ENCODE results near the gene CERS6.
"Not testable (repeated sequence)": the region's sequence is repeated elsewhere in the genome, so short reads cannot be mapped to it uniquely, and the experiment has no call there.

Gene CERS6

DNA sequence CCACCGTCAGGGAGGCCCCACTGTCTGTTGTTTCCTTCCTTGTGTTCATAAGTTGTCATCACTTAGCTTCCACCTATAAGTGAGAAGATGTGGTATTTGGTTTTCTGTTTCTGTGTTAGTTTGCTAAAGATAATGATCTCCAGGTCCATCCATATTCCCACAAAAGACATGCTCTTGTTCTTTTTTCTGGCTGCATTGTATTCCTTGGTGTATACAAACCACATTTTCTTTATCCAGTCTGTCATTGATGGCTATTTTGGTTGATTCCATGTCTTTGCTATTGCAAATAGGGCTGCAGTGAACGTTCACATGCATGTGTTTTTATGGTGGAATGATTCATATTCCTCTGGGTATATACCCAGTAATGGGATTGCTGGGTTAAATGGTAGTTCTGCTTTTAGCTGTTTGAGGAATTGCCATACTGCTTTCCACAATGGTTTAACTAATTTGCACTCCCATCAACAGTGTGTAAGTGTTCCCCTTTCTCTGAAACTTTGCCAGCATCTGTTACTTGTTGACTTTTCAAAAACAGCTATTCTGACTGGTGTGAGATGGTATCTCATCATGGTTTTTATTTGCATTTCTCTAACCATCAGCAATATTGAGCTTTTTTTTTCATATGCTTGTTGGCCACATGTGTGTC, 189.7 kb downstream of the CERS6 start:
- no peak for DNase-seq (ENCODE audit: low spot score)

DNA sequence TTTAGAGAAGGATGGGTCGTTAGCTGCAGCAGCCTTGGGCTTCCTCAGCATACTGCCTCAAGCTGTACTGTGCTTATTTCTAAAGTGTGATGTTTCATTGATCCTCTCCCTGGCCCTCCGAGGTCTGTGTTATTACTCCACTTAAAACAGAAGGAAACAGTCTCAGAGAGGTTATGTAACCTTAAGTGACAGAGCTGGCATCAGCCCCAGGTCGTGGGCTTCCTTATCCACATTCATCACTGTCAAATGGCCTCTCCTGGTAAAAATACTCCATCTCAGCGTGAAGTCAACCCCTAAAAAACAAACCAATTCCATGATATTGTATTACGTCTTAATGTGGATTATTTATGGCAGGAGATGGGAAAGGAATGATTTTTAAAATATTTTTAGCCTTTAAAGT, 193.0 kb downstream of the CERS6 start:
- DNase-seq (ENCODE audit: low spot score): no peak

- DNase-seq (ENCODE audit: low spot score): no peak
Observed at GRCh38 chr2:168649562-168649961, 193.5 kb downstream of the CERS6 start.

GRCh38 chr2:168650139-168650538, 194.1 kb downstream of the CERS6 start:
- no peak for DNase-seq (ENCODE audit: low spot score)

DNA sequence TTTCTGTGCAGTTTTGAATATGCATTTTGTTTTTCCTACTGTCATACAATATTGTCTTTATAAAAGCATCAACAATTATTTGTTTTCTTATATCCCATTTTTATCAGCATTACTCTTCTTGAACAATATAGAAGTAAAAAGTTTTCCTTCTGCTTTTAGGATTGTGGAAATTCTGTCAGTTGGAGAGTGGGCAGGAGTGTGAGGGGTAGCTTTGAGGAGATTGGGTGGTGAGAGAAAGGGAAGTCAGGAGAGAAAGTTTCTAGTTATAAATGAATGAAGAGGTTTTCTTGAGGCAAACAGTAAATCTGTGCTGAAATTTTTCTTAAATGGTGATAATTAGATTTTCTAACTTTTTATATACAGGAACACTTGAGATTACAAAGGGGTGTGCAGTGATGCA, 194.7 kb downstream of the CERS6 start:
- DNase-seq (ENCODE audit: low spot score): no peak

GRCh38 chr2:168652997-168653921, 197.2 kb downstream of the CERS6 start:
- DNase-seq (ENCODE audit: low spot score): no peak

- no peak for DNase-seq (ENCODE audit: low spot score)
Observed at GRCh38 chr2:168654705-168655104, 198.6 kb downstream of the CERS6 start.

DNA sequence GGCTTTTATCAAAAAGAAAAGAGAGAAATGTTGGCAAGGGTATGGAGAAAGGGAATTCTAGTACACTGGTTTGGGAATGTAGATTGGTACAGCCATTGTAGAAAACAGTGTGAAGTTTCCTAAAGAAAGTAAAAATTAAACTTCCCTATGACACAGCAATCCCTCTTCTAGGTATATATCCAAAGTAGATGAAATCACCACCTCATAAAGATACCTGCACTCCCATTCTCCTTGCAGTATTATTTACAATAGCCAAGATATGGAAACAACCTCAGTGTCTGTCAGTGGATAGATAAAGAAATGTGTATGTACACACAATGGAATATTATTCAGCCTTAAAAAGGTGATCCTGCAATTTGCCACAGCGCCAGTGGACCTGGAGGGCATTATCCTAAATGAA, 199.1 kb downstream of the CERS6 start:
- DNase-seq (ENCODE audit: low spot score): no peak

- DNase-seq (ENCODE audit: low spot score): not testable (repeated sequence)
Observed at GRCh38 chr2:168657378-168657777, 201.3 kb downstream of the CERS6 start.

DNA sequence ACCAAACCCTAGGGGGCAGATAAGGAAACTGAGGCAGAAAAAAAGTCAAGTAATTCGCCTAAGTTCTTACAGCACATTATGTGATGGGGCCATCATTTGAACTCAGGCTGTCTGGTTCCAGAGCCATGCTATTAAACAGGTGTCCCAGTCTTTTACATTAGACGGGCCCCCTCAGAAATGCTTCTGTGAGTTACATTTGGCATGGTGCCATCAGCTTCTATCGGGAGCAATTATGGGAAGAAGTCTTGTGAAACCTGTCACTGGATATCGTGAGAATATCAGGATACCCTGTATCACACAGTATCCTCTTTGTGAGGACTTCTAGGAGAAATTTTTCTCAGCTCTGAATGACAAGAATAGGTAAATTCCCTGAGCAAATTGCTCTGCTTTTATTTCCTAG, 202.6 kb downstream of the CERS6 start:
- no peak for DNase-seq (ENCODE audit: low spot score)

DNA sequence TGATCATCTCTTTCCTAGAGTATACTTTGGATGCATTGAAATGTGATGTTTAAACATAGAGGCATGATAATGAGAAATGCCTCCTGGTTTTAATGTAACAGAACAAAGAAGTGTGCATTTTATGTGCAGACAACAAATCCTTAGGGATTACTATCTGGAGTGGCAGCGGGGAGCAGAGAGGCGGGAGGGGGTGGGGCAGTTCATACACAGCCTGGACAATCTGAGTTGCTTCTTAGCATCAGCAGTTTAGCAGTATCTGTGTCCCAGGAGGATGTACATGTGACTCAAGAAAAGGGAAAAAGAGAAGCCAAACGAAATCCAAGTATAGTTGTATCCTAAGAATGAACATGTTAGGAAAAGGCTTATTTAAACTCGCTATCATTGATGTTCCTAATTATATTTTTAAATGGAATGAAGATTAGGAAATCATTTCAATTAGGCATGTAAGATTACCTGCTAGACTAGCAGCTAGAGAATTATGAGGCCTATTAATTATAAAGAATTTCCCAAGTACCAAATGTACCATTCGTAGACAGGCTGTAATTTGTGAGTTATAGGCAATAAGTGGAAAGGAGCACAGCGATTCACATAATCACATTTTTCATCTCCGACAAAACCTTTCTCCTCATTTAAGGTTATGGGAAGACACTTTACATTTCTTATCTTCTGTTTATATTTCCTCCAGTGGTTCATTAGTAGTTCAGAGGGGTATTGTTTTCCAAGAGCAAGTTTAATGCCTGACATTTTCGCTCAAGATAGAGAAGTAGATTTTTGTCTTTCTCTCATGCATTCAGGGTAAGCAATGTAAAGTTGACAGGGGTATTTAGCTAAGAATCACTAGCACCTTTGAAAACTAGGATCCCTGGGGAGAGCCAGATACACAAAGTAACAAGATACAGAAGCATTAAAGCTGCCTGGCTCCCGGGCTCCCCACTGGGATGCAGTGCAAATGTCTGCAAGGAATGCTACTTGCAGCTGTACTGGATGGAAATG, 205.1 kb downstream of the CERS6 start:
- no peak for DNase-seq (ENCODE audit: low spot score)

- DNase-seq (ENCODE audit: low spot score): no peak
Observed at GRCh38 chr2:168661863-168662256, 205.8 kb downstream of the CERS6 start.

DNA sequence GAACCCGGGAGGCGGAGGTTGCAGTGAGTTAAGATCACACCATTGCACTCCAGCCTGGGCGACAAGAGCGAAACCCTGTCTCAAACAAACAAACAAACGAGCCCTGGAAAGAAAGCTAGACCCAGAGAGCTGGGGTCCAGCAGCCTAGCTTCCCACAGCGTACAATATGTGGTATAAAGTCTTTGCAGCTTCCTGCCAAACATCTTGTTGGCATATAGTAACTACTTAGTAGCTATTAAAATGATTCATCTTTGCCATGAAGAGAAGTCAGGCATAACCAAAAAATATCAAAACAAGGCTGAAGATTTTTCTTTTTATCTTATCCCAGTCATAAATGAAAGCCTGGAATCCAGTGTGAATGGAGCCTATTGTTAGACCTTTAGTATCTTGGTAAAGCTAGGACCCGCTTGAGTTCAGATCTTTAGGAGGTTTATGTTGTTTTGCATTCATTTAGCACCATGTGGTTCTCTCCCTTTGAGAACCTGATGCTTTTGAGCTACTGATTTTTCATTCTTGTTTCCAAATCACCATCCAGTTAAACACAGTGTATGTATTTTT, 206.7 kb downstream of the CERS6 start:
- DNase-seq (ENCODE audit: low spot score): no peak

- no peak for DNase-seq (ENCODE audit: low spot score)
Observed at GRCh38 chr2:168663993-168664392, 207.9 kb downstream of the CERS6 start.

DNA sequence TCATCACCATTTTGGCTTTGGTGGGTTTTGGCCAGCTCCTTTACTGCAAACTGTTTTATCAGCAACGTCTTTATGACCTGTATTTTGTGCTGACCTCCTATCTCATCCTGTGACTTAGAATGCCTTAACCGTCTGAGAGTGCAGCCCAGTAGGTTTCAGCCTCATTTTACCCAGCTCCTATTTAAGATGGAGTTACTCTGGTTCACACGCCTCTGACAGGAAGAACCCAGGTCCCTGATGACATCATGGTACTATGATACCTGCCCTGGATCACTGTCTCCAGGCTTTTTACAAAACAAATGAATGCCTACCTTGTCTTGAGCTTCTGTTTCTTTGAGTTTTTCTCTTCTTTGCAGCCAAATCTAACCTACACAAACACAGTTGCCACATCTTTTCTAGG, 208.6 kb downstream of the CERS6 start:
- DNase-seq (ENCODE audit: low spot score): not testable (repeated sequence)

DNA sequence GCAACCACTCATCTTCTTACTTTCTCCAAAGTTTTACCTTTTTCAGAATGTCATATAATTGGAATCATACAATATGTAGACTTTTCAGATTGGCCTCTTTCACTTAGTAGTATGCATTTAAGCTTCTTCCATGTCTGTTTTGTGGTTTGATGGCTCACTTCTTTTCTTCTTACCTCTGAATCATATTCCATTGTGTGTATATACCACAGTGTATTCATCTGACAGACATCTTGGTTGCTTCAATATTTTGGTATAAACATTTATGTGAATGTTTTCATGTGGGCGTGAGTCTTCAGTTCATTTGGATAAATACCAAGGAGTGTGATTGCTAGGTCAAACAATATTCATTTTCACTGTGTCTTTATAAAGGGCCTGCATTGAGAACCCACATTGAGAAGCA, 210.3 kb downstream of the CERS6 start:
- DNase-seq (ENCODE audit: low spot score): no peak

- DNase-seq (ENCODE audit: low spot score): no peak
Observed at GRCh38 chr2:168667156-168667555, 211.1 kb downstream of the CERS6 start.

DNA sequence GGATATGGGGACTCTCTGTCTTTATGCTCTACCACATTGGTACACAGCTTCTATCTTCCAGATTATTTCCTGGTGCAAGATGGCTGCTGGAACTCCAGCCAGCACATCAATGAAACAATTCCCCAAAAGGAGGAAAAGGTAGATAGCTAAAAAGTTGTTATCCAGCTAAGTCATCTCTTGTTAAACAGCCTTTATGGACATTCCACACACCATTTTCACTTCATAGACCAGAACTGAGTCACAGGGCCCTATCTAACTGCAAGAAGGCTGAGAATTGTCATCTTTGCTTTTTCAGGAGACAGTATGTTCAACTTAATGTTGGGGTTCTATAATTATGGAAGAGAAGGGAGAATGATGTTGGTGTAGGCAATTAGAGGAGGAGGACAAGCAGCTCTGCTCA, 213.1 kb downstream of the CERS6 start:
- DNase-seq (ENCODE audit: low spot score): no peak

DNA sequence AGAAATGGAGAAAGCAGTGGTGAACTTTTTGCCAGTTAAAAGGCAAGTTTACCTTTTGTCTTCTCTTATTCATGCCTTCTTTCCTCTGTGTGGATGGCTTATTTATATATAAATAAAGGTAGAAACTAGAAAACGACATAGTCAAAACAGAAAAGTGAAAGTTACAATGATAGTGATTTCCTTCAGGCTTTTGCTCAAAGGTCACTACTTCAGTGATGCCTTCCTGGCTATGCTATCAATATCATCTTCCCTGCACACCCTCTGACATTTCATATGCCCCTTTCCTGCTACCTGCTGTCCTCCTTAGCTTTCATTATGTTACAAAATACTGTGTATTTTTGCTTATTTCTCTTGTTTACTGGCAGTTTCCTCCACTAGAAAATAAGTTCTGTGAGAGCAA, 214.4 kb downstream of the CERS6 start:
- DNase-seq (ENCODE audit: low spot score): no peak

GRCh38 chr2:168671932-168672331, 215.9 kb downstream of the CERS6 start:
- no peak for DNase-seq (ENCODE audit: low spot score)

- DNase-seq (ENCODE audit: low spot score): no peak
Observed at GRCh38 chr2:168673265-168674189, 217.5 kb downstream of the CERS6 start.

Measured in ecto neural progenitor cell (in vitro differentiated cells).